ENCODE results near the gene GAPVD1.
A peak's percentile ranks its signal among the peaks of the same experiment; 100 is the strongest.

DNA sequence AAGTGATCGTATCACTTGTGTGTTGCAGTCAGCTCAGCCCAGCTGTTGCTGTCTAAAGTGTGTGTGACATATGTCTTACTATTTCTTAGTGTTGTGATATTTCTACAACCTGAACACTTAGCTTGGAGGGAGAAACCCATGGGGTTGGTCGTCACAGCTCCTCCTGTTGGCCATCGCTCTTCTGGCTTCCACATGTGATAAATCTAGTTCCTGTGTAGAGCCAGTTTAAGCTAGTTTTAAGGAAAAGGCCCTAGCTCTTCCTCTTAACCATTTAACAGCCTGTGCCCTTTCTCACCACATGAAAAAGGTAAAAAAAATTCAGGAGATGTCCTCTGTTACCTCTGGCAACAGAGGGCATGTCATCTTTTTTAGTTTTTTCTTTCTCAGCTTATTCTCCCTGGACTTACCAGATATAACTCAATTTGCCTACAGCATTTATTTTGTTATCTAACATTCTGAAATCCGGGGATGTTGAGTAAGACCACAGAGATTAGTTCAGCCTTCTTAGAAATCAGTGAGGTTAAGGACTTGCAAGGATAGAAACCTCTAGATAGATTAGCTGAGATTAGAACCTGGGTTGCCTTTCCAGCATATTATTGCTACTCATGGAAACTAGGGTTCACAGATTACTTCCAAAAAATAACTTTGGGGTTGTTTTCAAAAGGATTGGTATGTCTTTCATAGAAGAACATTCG, 100.4 kb downstream of the GAPVD1 start:
- TF ChIP-seq, protein P1, sequence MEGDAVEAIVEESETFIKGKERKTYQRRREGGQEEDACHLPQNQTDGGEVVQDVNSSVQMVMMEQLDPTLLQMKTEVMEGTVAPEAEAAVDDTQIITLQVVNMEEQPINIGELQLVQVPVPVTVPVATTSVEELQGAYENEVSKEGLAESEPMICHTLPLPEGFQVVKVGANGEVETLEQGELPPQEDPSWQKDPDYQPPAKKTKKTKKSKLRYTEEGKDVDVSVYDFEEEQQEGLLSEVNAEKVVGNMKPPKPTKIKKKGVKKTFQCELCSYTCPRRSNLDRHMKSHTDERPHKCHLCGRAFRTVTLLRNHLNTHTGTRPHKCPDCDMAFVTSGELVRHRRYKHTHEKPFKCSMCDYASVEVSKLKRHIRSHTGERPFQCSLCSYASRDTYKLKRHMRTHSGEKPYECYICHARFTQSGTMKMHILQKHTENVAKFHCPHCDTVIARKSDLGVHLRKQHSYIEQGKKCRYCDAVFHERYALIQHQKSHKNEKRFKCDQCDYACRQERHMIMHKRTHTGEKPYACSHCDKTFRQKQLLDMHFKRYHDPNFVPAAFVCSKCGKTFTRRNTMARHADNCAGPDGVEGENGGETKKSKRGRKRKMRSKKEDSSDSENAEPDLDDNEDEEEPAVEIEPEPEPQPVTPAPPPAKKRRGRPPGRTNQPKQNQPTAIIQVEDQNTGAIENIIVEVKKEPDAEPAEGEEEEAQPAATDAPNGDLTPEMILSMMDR (IDR thresholded peaks at IDR 0.05; ENCODE audit: low read depth, low read length): peak; percentile 22; the same call in 1 of the 2 replicates
- TF ChIP-seq EZH2phosphoT487 (IDR thresholded peaks at IDR 0.05; ENCODE audit: low read depth): no peak
